ENCODE measurements around the gene PTTG1IP.

Gene PTTG1IP

GRCh38 chr21:44831227-44831860 lies 42.1 kb downstream of the PTTG1IP start:
- TF ChIP-seq CTCF (IDR thresholded peaks at IDR 0.05) (no peak), ZFX (IDR thresholded peaks at IDR 0.05; ENCODE audit: borderline replicate concordance) (no peak)
- H3K27ac ChIP-seq = no peak overlapping the region

DNA sequence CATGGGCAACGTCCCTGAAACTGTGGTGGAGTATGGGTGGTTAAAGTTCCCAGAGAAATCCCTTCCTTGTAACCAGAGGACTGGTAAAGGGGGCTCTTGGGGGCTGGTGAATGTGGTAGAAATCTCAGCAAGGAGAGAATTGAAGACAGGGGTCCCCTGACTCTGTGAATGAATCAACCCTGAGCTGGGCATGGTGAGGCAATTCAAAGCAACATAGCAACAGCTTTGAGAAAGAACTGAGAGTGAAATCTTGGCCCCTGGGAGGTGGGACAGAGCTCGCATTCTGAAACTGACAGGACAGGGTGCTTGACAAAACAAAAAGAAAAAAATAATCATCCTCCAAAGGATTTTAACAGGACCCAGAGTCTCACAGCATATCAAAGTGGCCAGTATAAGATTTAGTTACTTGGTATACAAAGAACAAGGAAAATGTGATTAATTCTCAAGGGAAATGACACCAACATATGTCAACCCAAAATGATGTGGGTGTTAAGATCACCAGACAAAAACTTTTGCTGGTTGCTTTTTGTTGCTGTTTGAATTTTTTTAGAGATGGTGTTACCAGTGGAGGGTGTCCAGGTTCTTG lies 43.9 kb downstream of the PTTG1IP start:
- no peak overlapping the region for H3K27ac ChIP-seq
- TF ChIP-seq CTCF (IDR thresholded peaks at IDR 0.05) = no peak
- no peak for TF ChIP-seq ZFX (IDR thresholded peaks at IDR 0.05; ENCODE audit: borderline replicate concordance)

DNA sequence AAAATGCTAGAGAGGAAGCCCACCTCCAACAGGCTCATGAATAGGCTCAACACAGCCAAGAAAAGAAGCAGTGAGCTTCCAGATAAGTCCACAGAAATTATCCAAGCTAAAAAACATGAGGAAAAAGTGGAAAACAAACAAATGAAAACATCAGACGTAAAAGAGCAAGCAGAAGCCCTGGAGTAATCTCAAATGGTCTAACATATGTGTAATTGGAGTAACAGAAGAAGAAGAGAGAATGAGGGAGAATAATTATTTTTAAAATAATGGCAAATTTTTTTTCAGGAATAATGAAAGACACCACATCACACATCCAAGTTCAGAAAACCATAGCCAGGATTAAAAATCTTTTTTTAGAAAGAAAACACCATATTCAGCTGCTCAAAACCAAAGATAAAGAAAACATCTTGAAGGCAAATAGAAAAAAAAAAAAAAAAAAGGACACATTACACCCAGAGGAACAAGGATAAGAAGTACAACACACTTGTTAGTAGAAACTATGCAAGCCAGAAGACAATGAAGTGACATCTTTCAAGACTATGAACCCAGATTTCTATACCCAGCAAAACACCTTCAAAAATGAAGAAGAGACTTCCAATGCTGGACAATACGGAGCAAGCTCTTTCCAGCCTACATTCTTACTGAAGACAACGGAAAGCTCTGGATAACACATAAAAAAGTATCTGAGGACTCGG lies 45.0 kb downstream of the PTTG1IP start:
- H3K27ac ChIP-seq = no peak overlapping the region
- no peak for TF ChIP-seq ZFX (IDR thresholded peaks at IDR 0.05; ENCODE audit: borderline replicate concordance)
- no peak for TF ChIP-seq CTCF (IDR thresholded peaks at IDR 0.05)

DNA sequence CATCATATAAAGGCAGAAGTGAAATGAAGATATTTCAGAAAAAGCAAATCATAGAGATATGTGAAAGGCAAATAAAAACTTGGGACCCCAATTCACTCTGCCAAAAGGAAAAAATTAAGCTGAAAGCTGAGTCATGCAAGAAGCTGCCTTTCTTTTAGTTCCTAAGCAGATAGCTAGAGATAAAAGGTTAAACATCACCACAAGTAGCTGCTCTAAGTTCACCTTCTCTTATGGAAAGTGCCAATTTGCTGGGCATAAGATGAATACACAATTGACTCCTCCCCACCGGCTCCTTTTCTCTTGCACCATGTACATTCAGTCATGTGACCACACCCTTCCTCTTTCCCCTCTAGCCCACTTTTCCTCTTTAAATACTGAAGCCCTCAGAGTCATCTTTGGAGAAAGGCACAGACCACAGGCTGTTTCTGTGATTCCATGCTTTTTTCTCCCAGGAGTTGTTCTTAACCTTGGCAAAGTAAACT lies 50.3 kb downstream of the PTTG1IP start:
- H3K27ac ChIP-seq = no peak overlapping the region
- TF ChIP-seq ZFX (IDR thresholded peaks at IDR 0.05; ENCODE audit: borderline replicate concordance) (no peak), CTCF (IDR thresholded peaks at IDR 0.05) (no peak)

- no peak for TF ChIP-seq CTCF (IDR thresholded peaks at IDR 0.05)
- no peak for TF ChIP-seq ZFX (IDR thresholded peaks at IDR 0.05; ENCODE audit: borderline replicate concordance)
- H3K27ac ChIP-seq = no peak overlapping the region
These were observed 50.9 kb downstream of the PTTG1IP start for GRCh38 chr21:44822484-44823178.

GRCh38 chr21:44820851-44821250 lies 52.6 kb downstream of the PTTG1IP start:
- H3K27ac ChIP-seq = no peak overlapping the region
- no peak for TF ChIP-seq ZFX (IDR thresholded peaks at IDR 0.05; ENCODE audit: borderline replicate concordance)
- TF ChIP-seq CTCF (IDR thresholded peaks at IDR 0.05) = no peak

All from 22Rv1 (cell line).